NCI-H2196 treated with DMSO at 0.1 percent for 48 hours (cell line): ENCODE data around the gene ZC3H11A.

Experiments
- DNase-seq: peaks from one replicate; lab custom pipeline; 2025; ENCODE audit not compliant: unreplicated experiment; lab: John Stamatoyannopoulos, UW

Gene ZC3H11A

GRCh38 chr1:203839081-203839480 lies 43.7 kb downstream of the ZC3H11A start:
- no peak for DNase-seq

- no peak for DNase-seq
Measured at GRCh38 chr1:203840208-203840808, 44.9 kb downstream of the ZC3H11A start.

- no peak for DNase-seq
Measured at GRCh38 chr1:203842559-203842876, 47.1 kb downstream of the ZC3H11A start.

- no peak for DNase-seq
Measured at GRCh38 chr1:203843435-203843834, 48.0 kb downstream of the ZC3H11A start.
